Nephron (organoid): Measurements from ENCODE around the gene BHLHA15.
A peak's percentile ranks its signal among the peaks of the same experiment; 100 is the strongest.

Source experiments
- H3K27ac Mint-ChIP-seq, 3 experiments: 2 replicates each; pipeline ENCODE4 v1.8.0; 2020; ENCODE audit warnings: mixed read lengths in 3 of 3, mild to moderate bottlenecking in 2 of 3, moderate library complexity in 1 of 3
- H3K27me3 Mint-ChIP-seq: 2 replicates; pipeline ENCODE4 v1.8.0; 2021; ENCODE audit warnings: low read depth, mild to moderate bottlenecking, moderate library complexity, mixed read lengths
- H3K36me3 Mint-ChIP-seq: 2 replicates; pipeline ENCODE4 v1.8.0; 2020; ENCODE audit warnings: low read depth, mixed read lengths
- H3K4me1 Mint-ChIP-seq: 2 replicates; pipeline ENCODE4 v1.8.0; 2020; ENCODE audit warnings: mixed read lengths
- H3K4me3 Mint-ChIP-seq, 3 experiments: 2 replicates each; pipeline ENCODE4 v1.8.0; 2020; ENCODE audit warnings: mild to moderate bottlenecking in 3 of 3, mixed read lengths in 3 of 3, moderate library complexity in 2 of 3
- H3K9me3 Mint-ChIP-seq: 2 replicates; pipeline ENCODE4 v1.8.0; 2020; ENCODE audit warnings: mixed read lengths
- TF ChIP-seq, protein P1 (sequence below), 3 experiments: fragments of 200-600 bp; sonication (generic); IDR thresholded peaks; one replicate each; pipeline ENCODE4 v1.5.0; 2021; ENCODE audit warnings: antibody characterized with exemption in 3 of 3; ENCODE audit not compliant: unreplicated experiment in 3 of 3

BHLHA15 gene

DNA sequence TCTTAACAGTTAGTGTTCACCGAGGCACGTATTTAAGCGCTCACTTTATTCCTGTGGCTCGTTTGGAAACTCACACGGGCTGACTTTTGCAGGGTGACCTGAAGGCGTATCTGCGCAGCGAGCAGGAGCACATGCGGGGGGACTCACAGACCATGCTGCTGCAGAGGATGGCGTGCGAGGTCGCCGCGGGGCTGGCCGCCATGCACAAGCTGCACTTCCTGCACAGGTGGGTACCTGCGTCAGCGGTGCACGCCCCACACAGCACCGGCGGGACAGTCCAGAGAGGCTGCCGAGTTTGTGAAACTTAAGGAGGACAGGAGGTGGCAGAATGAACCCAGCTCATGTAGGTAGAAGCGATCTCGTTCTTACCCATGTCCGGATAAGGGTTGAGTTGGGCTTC is 39.8 kb upstream of the BHLHA15 start:
- Mint-ChIP-seq H3K36me3 (peaks cover 11% of the 10 kb centered on the region), H3K27me3 (no peaks in the 10 kb centered on the region), H3K9me3 (no peaks in the 10 kb centered on the region), H3K4me1 (no peaks in the 10 kb centered on the region), H3K27ac (peak overlapping the region in 2 of 3 experiments; percentile 62 to 86), H3K4me3 (no peak overlapping the region)
- TF ChIP-seq, protein P1, sequence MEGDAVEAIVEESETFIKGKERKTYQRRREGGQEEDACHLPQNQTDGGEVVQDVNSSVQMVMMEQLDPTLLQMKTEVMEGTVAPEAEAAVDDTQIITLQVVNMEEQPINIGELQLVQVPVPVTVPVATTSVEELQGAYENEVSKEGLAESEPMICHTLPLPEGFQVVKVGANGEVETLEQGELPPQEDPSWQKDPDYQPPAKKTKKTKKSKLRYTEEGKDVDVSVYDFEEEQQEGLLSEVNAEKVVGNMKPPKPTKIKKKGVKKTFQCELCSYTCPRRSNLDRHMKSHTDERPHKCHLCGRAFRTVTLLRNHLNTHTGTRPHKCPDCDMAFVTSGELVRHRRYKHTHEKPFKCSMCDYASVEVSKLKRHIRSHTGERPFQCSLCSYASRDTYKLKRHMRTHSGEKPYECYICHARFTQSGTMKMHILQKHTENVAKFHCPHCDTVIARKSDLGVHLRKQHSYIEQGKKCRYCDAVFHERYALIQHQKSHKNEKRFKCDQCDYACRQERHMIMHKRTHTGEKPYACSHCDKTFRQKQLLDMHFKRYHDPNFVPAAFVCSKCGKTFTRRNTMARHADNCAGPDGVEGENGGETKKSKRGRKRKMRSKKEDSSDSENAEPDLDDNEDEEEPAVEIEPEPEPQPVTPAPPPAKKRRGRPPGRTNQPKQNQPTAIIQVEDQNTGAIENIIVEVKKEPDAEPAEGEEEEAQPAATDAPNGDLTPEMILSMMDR (IDR thresholded peaks at IDR 0.05; ENCODE audit: unreplicated experiment in 3 of 3), result no peak

DNA sequence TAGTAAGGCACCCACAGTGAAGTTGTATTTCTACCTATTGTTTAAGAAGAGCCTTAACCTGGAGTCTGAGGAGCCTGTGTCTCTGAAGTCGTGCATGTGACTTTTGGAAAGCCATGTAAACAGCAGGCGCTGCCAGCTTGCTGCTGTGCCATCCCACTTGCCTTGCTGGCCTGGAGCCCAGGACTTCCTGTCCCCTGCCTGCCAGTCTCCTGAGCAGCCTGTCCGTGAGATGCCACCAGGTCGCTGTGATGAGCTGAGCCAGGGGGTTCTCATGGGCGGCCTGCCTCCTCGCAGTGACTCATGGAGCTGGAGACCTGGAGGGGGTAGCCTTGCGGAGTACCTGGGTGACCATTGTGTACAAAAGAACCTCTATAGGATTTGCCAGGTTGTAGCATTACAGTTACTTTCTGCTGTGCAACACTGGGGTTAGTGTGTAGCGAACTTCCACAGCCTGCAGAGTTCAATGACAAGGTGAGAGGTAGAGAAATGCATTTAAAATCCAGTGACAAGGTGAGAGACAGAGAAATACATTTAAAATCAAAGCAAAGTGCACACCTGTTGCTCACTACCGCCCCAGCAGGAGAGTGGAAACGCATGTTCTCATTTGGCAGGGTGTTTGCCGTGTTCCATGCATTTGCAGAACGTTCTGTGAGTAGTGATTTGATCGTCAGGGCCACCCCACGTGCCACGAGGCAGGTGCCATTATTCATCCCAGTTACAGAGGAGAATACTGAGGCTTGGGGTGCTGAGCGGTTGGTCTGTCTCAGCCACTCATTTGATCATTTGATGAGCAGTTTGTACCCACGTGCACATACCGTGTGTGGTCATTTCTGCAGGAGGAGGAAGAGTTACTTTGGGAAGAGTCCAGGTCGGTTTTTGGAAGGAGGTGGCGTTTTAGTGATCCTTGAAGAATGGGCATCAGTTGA is 36.6 kb upstream of the BHLHA15 start:
- H3K4me1 Mint-ChIP-seq, result no peaks in the 10 kb centered on the region
- peaks cover 17% of the 10 kb centered on the region for H3K36me3 Mint-ChIP-seq
- TF ChIP-seq, protein P1 (IDR thresholded peaks at IDR 0.05; ENCODE audit: unreplicated experiment in 3 of 3), result no peak
- H3K9me3 Mint-ChIP-seq, result no peaks in the 10 kb centered on the region
- no peaks in the 10 kb centered on the region for H3K27me3 Mint-ChIP-seq
- H3K4me3 Mint-ChIP-seq, result no peak overlapping the region
- no peak overlapping the region for H3K27ac Mint-ChIP-seq

DNA sequence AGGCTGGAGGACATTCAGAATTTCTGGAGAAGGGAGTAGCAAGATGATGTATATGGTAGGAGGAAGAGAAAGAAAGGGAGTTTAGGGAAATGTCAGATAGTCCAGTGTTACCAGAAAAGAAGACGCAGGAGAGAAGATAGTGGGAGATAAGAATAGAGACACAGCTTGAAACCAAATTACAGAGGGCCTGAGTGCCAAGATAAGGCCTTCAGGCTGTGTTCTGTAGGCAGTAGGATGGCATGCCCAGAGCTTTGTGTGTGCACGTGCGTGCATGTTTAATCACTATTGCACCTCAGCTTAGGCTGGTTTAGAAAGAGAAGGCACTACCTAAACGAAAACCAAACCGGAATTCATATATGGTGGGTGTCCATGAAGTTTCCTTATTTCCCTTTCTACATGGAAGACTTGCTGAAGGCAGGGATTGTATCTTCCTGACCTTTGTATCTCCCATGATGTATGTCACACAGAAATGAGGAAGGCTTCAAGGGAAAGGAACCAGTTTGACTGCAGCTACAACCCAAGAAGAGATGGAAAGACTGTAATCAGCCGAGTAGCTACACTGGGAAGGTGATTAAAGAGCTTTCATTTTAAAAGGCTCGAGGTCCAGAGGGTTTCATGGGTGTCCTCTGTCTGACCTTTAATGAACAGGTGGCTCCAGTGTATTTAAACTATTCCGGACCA is 35.8 kb upstream of the BHLHA15 start:
- Mint-ChIP-seq H3K27me3 (no peaks in the 10 kb centered on the region), H3K4me3 (no peak overlapping the region), H3K4me1 (no peaks in the 10 kb centered on the region), H3K36me3 (peaks cover 18% of the 10 kb centered on the region), H3K9me3 (no peaks in the 10 kb centered on the region), H3K27ac (no peak overlapping the region)
- TF ChIP-seq, protein P1 (IDR thresholded peaks at IDR 0.05; ENCODE audit: unreplicated experiment in 3 of 3), result no peak

DNA sequence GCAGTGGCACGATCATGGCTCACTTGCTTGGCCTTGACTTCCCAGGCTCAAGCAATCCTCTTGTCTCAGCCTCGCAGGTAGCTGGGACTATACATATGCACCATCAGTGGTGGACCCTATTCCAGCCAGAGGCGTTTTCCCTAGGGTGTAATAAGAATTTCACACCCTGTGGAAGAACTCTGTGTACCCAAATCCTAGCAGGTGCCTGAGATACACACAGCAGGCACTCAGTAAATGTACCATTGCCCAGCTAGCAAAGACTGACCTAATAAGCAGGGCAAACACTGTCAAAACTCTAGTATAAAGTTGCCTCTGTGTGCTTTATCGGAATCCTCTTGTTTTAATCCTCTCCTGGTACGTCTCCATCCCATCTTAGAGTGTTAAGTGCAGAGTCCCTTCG is 33.7 kb upstream of the BHLHA15 start:
- Mint-ChIP-seq H3K36me3 (peaks cover 27% of the 10 kb centered on the region), H3K27ac (no peak overlapping the region), H3K9me3 (no peaks in the 10 kb centered on the region), H3K4me3 (no peak overlapping the region), H3K27me3 (no peaks in the 10 kb centered on the region), H3K4me1 (no peaks in the 10 kb centered on the region)
- TF ChIP-seq, protein P1 (IDR thresholded peaks at IDR 0.05; ENCODE audit: unreplicated experiment in 3 of 3), result no peak

DNA sequence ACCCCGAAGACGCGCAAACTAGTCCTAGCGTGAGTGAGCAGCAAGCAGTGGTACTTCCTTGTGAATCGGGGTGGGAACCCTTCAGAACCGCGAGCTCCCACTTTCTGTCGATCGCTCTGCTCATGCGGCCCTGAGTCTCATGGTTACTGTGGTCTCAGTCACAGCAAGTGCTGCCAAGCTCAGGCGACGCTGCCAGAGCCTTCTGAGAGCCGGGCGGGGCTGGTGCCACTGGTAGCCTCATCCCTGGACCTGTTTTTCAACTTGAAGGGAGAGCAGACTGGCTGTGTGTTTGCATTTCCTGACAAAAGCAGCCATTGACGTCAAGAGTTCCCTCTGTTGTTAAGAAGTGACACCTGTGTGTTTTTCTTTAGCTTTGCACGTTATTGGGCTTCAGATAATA is 32.9 kb upstream of the BHLHA15 start:
- TF ChIP-seq, protein P1 (IDR thresholded peaks at IDR 0.05; ENCODE audit: unreplicated experiment in 3 of 3), result no peak
- Mint-ChIP-seq H3K4me3 (no peak overlapping the region), H3K27me3 (no peaks in the 10 kb centered on the region), H3K36me3 (peaks cover 29% of the 10 kb centered on the region), H3K9me3 (no peaks in the 10 kb centered on the region), H3K4me1 (no peaks in the 10 kb centered on the region), H3K27ac (no peak overlapping the region)
